ENCODE measurements around the gene P2RX3. TPM values are rescaled to one million over a fixed set of nuclear protein-coding genes. Genes with fewer than 3 reads are reported as not detected.

The P2RX3 gene
- total RNA-seq, 1 donor from 2014 or later: not detected

DNA sequence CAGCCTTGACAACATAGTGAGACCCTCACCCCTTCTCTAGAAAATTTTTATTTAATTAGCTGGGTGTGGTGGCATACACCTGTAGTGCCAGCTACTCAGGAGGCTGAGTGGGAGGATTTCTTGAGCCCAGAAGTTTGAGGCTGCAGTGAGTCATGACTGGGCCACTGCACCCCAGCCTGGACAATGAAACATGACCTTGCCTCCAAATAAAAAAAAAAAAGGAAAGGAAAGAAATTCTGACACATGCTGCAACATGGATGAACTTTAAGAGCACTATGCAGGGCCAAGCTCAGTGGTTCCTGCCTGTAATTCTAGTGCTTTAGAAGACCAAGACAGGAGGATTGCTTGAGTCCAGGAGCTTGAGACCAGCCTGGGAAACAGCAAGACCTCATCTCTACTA is 80.0 kb downstream of the P2RX3 start:
- H3K36me3 ChIP-seq: peaks cover 0 to 66% of the 10 kb centered on the region in 2 donors
- DNase-seq (ENCODE audit: extremely low spot score in 2 of 2): no peak
- no peak overlapping the region for H3K27ac ChIP-seq
- no peaks in the 10 kb centered on the region for H3K9me3 ChIP-seq
- no peaks in the 10 kb centered on the region for H3K27me3 ChIP-seq
- H3K4me3 ChIP-seq: no peak overlapping the region
- TF ChIP-seq POLR2AphosphoS5 (IDR thresholded peaks at IDR 0.05; ENCODE audit: insufficient read depth in 1 of 2, low read depth in 1 of 2): no peak
- TF ChIP-seq POLR2A (IDR thresholded peaks at IDR 0.05): no peak
- TF ChIP-seq, protein P1, sequence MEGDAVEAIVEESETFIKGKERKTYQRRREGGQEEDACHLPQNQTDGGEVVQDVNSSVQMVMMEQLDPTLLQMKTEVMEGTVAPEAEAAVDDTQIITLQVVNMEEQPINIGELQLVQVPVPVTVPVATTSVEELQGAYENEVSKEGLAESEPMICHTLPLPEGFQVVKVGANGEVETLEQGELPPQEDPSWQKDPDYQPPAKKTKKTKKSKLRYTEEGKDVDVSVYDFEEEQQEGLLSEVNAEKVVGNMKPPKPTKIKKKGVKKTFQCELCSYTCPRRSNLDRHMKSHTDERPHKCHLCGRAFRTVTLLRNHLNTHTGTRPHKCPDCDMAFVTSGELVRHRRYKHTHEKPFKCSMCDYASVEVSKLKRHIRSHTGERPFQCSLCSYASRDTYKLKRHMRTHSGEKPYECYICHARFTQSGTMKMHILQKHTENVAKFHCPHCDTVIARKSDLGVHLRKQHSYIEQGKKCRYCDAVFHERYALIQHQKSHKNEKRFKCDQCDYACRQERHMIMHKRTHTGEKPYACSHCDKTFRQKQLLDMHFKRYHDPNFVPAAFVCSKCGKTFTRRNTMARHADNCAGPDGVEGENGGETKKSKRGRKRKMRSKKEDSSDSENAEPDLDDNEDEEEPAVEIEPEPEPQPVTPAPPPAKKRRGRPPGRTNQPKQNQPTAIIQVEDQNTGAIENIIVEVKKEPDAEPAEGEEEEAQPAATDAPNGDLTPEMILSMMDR (IDR thresholded peaks at IDR 0.05): no peak
- peaks cover 17% of the 10 kb centered on the region for H3K4me1 ChIP-seq
- intact Hi-C loops (cut with DNase I): no loop called here

DNA sequence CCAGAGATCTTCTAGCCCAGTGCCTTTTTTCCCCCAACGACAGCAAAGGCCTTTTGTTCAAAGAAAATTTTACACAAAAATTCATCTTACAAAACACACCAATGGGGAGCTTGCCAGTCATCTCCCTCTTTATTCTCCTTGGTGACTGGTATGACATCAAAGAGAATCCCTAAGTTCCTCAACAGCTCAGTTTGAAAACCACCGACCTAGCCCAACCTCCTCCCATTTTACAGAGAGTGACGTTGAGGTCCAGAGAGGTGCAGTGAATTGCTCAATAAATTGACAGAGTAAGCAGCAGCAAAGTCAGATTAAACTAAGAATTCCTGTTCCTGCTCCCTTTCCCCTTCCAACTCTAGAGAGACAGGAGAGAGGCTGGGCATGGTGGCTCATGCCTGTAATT is 81.0 kb downstream of the P2RX3 start:
- H3K27ac ChIP-seq: no peak overlapping the region
- H3K36me3 ChIP-seq: peaks cover 0 to 56% of the 10 kb centered on the region in 2 donors
- no peaks in the 10 kb centered on the region for H3K27me3 ChIP-seq
- no peak overlapping the region for H3K4me3 ChIP-seq
- DNase-seq (ENCODE audit: extremely low spot score in 2 of 2): no peak
- no peak for TF ChIP-seq POLR2AphosphoS5 (IDR thresholded peaks at IDR 0.05; ENCODE audit: insufficient read depth in 1 of 2, low read depth in 1 of 2)
- TF ChIP-seq, protein P1 (IDR thresholded peaks at IDR 0.05): no peak
- TF ChIP-seq POLR2A (IDR thresholded peaks at IDR 0.05): no peak
- H3K4me1 ChIP-seq: peaks cover 27% of the 10 kb centered on the region
- no peaks in the 10 kb centered on the region for H3K9me3 ChIP-seq
- intact Hi-C loops (cut with DNase I): no loop called here

DNA sequence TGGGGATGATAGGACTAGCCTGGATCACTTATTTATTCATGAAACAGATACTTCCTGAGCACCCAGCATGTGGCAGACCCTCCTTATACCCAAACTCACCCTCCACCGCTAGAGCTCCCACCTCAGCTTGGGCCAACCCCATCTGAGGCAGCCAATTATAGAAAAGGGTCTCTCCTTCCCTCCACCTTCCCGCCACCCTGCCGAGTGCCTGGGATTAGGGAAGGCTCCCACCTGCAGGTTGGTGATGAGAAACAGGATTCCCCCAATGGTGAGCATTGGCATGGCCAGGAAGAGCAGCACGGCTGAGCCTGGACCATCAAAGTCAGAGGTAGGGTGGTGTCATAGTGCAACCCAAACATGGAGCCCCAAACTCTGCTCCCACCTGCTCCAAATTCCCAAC is 82.9 kb downstream of the P2RX3 start:
- H3K27ac ChIP-seq: no peak overlapping the region
- TF ChIP-seq, protein P1 (IDR thresholded peaks at IDR 0.05): no peak
- H3K27me3 ChIP-seq: no peaks in the 10 kb centered on the region
- H3K4me3 ChIP-seq: no peak overlapping the region
- H3K9me3 ChIP-seq: no peaks in the 10 kb centered on the region
- H3K4me1 ChIP-seq: peaks cover 46% of the 10 kb centered on the region
- intact Hi-C loops (cut with DNase I): no loop called here
- peaks cover 0 to 39% of the 10 kb centered on the region in 2 donors for H3K36me3 ChIP-seq
- no peak for DNase-seq (ENCODE audit: extremely low spot score in 2 of 2)

DNA sequence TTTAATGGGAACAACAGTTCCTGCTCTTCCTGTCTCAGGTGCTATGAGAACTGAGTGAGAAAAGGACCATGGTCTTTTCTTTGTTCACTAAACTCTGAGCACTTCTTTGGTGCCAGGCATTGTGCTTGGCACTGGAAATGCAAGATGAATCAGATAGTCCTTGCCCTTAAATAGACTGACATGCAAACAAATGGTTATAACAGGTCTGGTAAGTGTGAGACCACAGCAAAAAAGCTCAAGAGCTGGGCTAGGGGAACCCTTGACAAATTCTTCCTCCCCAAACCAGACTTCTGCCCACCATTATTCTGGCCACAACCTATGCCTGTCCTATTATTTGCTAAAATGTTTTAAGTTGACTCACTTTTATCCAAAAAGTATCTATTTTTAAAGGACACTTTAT is 83.7 kb downstream of the P2RX3 start:
- Histone ChIP-seq H3K27me3 (no peaks in the 10 kb centered on the region), H3K27ac (no peak overlapping the region), H3K9me3 (no peaks in the 10 kb centered on the region), H3K4me3 (no peak overlapping the region), H3K36me3 (peaks cover 0 to 32% of the 10 kb centered on the region in 2 donors), H3K4me1 (peaks cover 46% of the 10 kb centered on the region)
- DNase-seq (ENCODE audit: extremely low spot score in 2 of 2): no peak
- intact Hi-C loops (cut with DNase I): no loop called here
- TF ChIP-seq POLR2AphosphoS5 (IDR thresholded peaks at IDR 0.05; ENCODE audit: insufficient read depth in 1 of 2, low read depth in 1 of 2): no peak
- TF ChIP-seq, protein P1 (IDR thresholded peaks at IDR 0.05): no peak

Other genes starting within 250 kb of the P2RX3 start
- 0.74 TPM for gene LRRC55, start 156.4 kb upstream of the P2RX3 start, total RNA-seq
- 2.9 TPM for gene APLNR, start 101.1 kb upstream of the P2RX3 start, total RNA-seq
- gene TNKS1BP1, start 13.4 kb upstream of the P2RX3 start, total RNA-seq: 159 TPM
- gene SSRP1, start 2.5 kb upstream of the P2RX3 start, total RNA-seq: 85.4 TPM
- gene PRG3, start 42.8 kb downstream of the P2RX3 start, total RNA-seq: not detected
- not detected for gene PRG2, start 52.3 kb downstream of the P2RX3 start, total RNA-seq
- gene SLC43A3, start 88.8 kb downstream of the P2RX3 start, total RNA-seq: 53.5 TPM
- gene RTN4RL2, start 122.2 kb downstream of the P2RX3 start, total RNA-seq: 2.0 TPM
- gene SLC43A1, start 177.3 kb downstream of the P2RX3 start, total RNA-seq: 22.6 TPM
- gene TIMM10, start 192.4 kb downstream of the P2RX3 start, total RNA-seq: 45.2 TPM
- not detected for gene SMTNL1, start 199.2 kb downstream of the P2RX3 start, total RNA-seq
- gene UBE2L6, start 229.3 kb downstream of the P2RX3 start, total RNA-seq: 48.1 TPM